Hepatocyte (in vitro differentiated cells): Measurements from ENCODE around the gene UBE2G1. TPM values are rescaled to one million over a fixed set of nuclear protein-coding genes. Genes with fewer than 3 reads are reported as not detected.

ENCODE experiments used
- DNase-seq: peaks from one replicate; pipeline ENCODE4 v3.0.0-alpha.2; 2016; ENCODE audit warnings: low spot score
- H2AFZ ChIP-seq: fragments of 200-600 bp; sonication (generic); 2 replicates; pipeline ENCODE4 v1.6.0; 2016; ENCODE audit warnings: antibody characterized with exemption, mild to moderate bottlenecking
- H3K27ac ChIP-seq: fragments of 200-600 bp; sonication (generic); 2 replicates; pipeline ENCODE4 v1.5.1; 2016; ENCODE audit warnings: mild to moderate bottlenecking
- H3K27me3 ChIP-seq: fragments of 200-600 bp; sonication (generic); 2 replicates; pipeline ENCODE4 v1.6.1; 2016
- H3K36me3 ChIP-seq: fragments of 200-600 bp; sonication (generic); replicated peaks from 2 replicates; pipeline ENCODE4 v1.5.1; 2016; ENCODE audit warnings: low read depth; ENCODE audit not compliant: insufficient read depth
- H3K4me1 ChIP-seq: fragments of 200-600 bp; sonication (generic); 2 replicates; pipeline ENCODE4 v1.5.1; 2016; ENCODE audit warnings: mild to moderate bottlenecking, moderate library complexity; ENCODE audit not compliant: insufficient read depth
- H3K4me2 ChIP-seq: fragments of 200-600 bp; sonication (generic); 2 replicates; pipeline ENCODE4 v1.6.0; 2016
- H3K4me3 ChIP-seq: fragments of 200-600 bp; sonication (generic); 2 replicates; pipeline ENCODE4 v1.5.1; 2016; ENCODE audit warnings: mild to moderate bottlenecking
- H3K79me2 ChIP-seq: fragments of 200-600 bp; sonication (generic); 2 replicates; pipeline ENCODE4 v1.6.0; 2017; ENCODE audit warnings: mild to moderate bottlenecking
- H3K9me2 ChIP-seq: fragments of 200-600 bp; sonication (generic); replicated peaks from 2 replicates; pipeline ENCODE4 v1.6.0; 2017; ENCODE audit warnings: mild to moderate bottlenecking; ENCODE audit not compliant: insufficient read depth
- H3K9me3 ChIP-seq: fragments of 200-600 bp; sonication (generic); 2 replicates; pipeline ENCODE4 v1.5.1; 2016; ENCODE audit warnings: low read depth, mild to moderate bottlenecking
- H4K20me1 ChIP-seq: fragments of 200-600 bp; sonication (generic); 2 replicates; pipeline ENCODE4 v1.6.0; 2016; ENCODE audit warnings: mild to moderate bottlenecking; ENCODE audit not compliant: insufficient read depth, poor library complexity, severe bottlenecking
- EZH2 ChIP-seq: fragments of 200-600 bp; sonication (generic); IDR thresholded peaks from 2 replicates; pipeline ENCODE4 v1.6.1; 2016; ENCODE audit warnings: antibody characterized with exemption, mild to moderate bottlenecking, borderline replicate concordance
- EZH2phosphoT487 ChIP-seq: fragments of 200-600 bp; sonication (generic); IDR thresholded peaks from one replicate; pipeline ENCODE4 v1.6.1; 2018; ENCODE audit warnings: antibody characterized with exemption, mild to moderate bottlenecking, low read depth, moderate library complexity; ENCODE audit not compliant: unreplicated experiment, severe bottlenecking
- WGBS: methylation state at CpG from one replicate; pipeline ENCODE4 v1.1.6; 2016; ENCODE audit warnings: low lambda C conversion rate; ENCODE audit errors: missing lambda C conversion rate; 5-methylcytosine and 5-hydroxymethylcytosine counted together
- polyA plus RNA-seq: library from polyadenylated mRNA; unstranded; fragments of >200 nt; fragmentation: Nextera tagmentation; extraction: Ambion mirVana; gene quantifications from 2 replicates; pipeline ENCODE4 v1.2.1, GENCODE V29; 2016
- total RNA-seq: library from RNA; depleted of rRNA; stranded (reverse); fragments of >200 nt; gene quantifications from 2 replicates; pipeline ENCODE4 v1.2.3, GENCODE V29; 2014
- TF ChIP-seq, protein P1 (sequence below): fragments of 200-600 bp; sonication (generic); IDR thresholded peaks from 2 replicates; pipeline ENCODE4 v1.5.1; 2016; ENCODE audit warnings: antibody characterized with exemption, mild to moderate bottlenecking; ENCODE audit not compliant: poor library complexity

The UBE2G1 gene
- total and polyA plus RNA-seq, 2 experiments from 2014 or later = 65.1 to 78.8 TPM

DNA sequence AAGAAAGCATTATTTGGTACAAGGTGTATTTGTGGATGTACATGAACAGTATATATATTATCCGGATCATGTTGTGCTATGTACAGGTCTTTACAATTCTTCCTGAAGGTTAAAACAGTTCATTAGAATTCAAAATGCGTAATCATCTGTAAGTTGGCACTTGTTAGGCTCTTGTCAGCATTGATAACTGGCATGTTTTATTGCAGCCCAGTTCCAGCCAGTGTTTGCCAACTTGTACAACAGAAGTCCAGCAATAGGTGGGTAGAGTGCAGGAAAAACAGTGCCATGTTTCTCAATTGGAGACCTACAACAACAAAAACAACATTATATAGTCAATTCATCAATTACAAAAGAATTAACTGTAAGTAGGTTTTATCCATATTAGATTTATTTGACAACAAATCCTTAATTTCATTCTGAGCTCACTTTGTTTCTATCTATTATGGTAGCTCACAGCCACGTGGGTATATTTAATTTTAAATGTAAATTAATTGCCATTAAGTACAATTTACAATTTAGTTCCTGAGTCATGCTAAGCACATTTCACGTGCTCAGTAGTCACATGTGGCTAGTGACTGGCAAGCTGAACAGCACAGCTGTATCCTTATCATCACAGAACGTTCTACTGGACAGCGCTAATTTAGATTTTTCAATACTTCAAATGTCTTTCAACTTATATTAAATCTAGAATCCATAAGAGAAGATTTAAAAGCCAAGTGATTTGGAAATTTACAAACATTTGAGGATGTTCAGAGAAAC is 94.1 kb downstream of the UBE2G1 start:
- peaks cover 21% of the 10 kb centered on the region for H3K79me2 ChIP-seq
- no peak overlapping the region for H3K4me3 ChIP-seq
- DNase-seq = no peak
- H4K20me1 ChIP-seq = no peaks in the 10 kb centered on the region
- 92% methylated on average over 6 of the region's 6 CpGs for WGBS
- no peak overlapping the region for H3K4me2 ChIP-seq
- H2AFZ ChIP-seq = no peak overlapping the region
- TF ChIP-seq EZH2 (no peak), EZH2phosphoT487 (no peak)
- TF ChIP-seq, protein P1, sequence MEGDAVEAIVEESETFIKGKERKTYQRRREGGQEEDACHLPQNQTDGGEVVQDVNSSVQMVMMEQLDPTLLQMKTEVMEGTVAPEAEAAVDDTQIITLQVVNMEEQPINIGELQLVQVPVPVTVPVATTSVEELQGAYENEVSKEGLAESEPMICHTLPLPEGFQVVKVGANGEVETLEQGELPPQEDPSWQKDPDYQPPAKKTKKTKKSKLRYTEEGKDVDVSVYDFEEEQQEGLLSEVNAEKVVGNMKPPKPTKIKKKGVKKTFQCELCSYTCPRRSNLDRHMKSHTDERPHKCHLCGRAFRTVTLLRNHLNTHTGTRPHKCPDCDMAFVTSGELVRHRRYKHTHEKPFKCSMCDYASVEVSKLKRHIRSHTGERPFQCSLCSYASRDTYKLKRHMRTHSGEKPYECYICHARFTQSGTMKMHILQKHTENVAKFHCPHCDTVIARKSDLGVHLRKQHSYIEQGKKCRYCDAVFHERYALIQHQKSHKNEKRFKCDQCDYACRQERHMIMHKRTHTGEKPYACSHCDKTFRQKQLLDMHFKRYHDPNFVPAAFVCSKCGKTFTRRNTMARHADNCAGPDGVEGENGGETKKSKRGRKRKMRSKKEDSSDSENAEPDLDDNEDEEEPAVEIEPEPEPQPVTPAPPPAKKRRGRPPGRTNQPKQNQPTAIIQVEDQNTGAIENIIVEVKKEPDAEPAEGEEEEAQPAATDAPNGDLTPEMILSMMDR = no peak
- no peaks in the 10 kb centered on the region for H3K9me2 ChIP-seq
- H3K27me3 ChIP-seq = no peaks in the 10 kb centered on the region
- no peaks in the 10 kb centered on the region for H3K36me3 ChIP-seq
- H3K27ac ChIP-seq = no peak overlapping the region
- H3K4me1 ChIP-seq = no peaks in the 10 kb centered on the region
- H3K9me3 ChIP-seq = no peaks in the 10 kb centered on the region

DNA sequence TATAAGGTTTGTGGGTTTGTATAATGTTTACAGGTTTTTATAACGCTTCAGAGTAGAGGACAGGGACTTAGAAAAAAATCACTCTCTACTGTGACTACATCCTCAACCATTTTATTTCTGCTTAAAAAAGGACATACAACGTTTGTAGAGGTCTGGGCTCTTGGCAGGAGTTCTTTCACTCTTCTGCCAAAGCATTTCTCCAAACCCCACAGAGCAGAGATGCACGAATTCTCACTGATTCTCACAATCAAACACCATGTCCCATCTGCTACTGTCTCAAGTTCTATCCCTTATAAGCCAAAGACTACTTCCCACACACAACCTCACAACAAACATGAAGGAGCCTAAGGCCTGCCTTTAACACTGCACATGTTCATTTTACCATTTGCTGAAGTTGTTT is 95.7 kb downstream of the UBE2G1 start:
- Histone ChIP-seq H2AFZ (no peak overlapping the region), H3K27me3 (no peaks in the 10 kb centered on the region), H3K9me2 (no peaks in the 10 kb centered on the region), H3K4me3 (no peak overlapping the region), H3K4me2 (no peak overlapping the region), H3K4me1 (no peaks in the 10 kb centered on the region), H3K27ac (no peak overlapping the region), H3K36me3 (no peaks in the 10 kb centered on the region), H3K79me2 (peaks cover 7% of the 10 kb centered on the region), H3K9me3 (no peaks in the 10 kb centered on the region), H4K20me1 (no peaks in the 10 kb centered on the region)
- TF ChIP-seq EZH2 = no peak
- TF ChIP-seq, protein P1 = no peak
- no peak for TF ChIP-seq EZH2phosphoT487
- no peak for DNase-seq
- WGBS = 90% methylated on average over 3 of the region's 3 CpGs

DNA sequence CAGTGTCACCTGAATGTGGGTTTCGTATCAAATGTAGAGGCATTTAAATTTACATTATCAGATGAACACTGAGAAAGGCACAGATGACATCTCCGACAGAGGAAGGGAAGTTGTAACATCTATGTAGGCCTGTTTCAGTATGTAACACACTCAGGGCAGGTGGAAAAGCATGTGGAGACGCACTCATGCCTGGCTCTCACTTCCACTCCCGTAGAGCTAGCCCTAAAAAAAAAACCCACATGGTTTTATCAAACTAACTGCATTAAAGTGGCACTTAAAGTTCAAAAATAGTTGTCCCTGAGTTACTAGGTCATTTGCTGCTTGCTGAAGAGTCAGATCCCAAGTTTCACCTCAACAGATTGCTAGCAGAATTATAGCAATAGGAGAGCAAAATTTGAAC is 96.6 kb downstream of the UBE2G1 start:
- TF ChIP-seq EZH2 (no peak), EZH2phosphoT487 (no peak)
- TF ChIP-seq, protein P1 = no peak
- no peak overlapping the region for H3K27ac ChIP-seq
- WGBS = 95% methylated on average over 4 of the region's 4 CpGs

More for the DNA sequence above, 96.6 kb downstream of the UBE2G1 start:
- Histone ChIP-seq H3K9me2 (no peaks in the 10 kb centered on the region), H4K20me1 (no peaks in the 10 kb centered on the region), H3K4me3 (no peak overlapping the region), H3K9me3 (no peaks in the 10 kb centered on the region), H3K79me2 (peaks cover 5% of the 10 kb centered on the region), H3K27me3 (no peaks in the 10 kb centered on the region), H3K36me3 (no peaks in the 10 kb centered on the region), H3K4me2 (no peak overlapping the region), H3K4me1 (no peaks in the 10 kb centered on the region), H2AFZ (no peak overlapping the region)
- DNase-seq = no peak
